Measurements from ENCODE around the gene CD82. TPM values are rescaled to one million over a fixed set of nuclear protein-coding genes. Genes with fewer than 3 reads are reported as not detected.

CD82 gene
- total and polyA plus RNA-seq, 2 of the 13 experiments (the other 11 are each of a cell fraction or from before 2014, with no cell fraction given) = 0.05 TPM; not detected in 1

DNA sequence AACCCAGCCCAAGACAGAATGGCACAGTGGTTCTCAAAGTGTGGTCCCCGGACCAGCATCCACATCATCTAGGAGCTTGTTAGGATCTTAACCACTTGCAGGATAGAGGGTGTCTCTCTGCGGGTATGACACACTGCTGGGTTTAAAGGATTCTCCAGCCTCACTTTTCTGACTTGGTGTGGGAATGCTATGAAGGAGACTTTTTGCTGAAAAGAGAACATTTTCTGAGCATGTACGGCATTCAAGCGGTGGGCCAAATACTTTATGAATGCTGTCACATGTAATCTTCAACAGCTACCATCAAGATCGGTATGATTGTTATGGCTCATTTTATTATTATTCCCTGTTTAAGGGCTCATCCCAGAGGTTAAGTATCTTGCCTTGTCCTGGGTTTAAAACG lies 1.8 kb upstream of the CD82 start:
- CTCF ChIA-PET (ENCODE audit: low intra/inter-chr PET ratio, low total read pairs) = no interaction called here
- no peak overlapping the region for H3K4me2 ChIP-seq (ENCODE audit: low read depth, low read length)
- DNase-seq (ENCODE audit: low spot score) (no peak), FAIRE-seq (no peak), ATAC-seq (no peak)
- TF ChIP-seq, protein P1, sequence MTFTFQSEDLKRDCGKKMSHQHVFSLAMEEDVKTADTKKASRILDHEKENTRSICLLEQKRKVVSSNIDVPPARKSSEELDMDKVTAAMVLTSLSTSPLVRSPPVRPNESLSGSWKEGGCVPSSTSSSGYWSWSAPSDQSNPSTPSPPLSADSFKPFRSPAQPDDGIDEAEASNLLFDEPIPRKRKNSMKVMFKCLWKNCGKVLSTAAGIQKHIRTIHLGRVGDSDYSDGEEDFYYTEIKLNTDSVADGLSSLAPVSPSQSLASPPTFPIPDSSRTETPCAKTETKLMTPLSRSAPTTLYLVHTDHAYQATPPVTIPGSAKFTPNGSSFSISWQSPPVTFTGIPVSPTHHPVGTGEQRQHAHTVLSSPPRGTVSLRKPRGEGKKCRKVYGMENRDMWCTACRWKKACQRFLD (CRISPR knock-in tag; IDR thresholded peaks at IDR 0.05; ENCODE audit: borderline replicate concordance) = no peak
- TF ChIP-seq ZBTB3 (CRISPR knock-in tag; IDR thresholded peaks at IDR 0.05; ENCODE audit: borderline replicate concordance, low read depth) (no peak), NKX3-1 (CRISPR knock-in tag; IDR thresholded peaks at IDR 0.05) (no peak), ZNF124 (CRISPR knock-in tag; IDR thresholded peaks at IDR 0.05) (no peak), FIP1L1 (IDR thresholded peaks at IDR 0.05; ENCODE audit: borderline replicate concordance, insufficient read depth, low read depth, low read length) (no peak), ISX (CRISPR knock-in tag; conservative IDR thresholded peaks at IDR 0.05) (no peak), ZNF550 (CRISPR knock-in tag; IDR thresholded peaks at IDR 0.05; ENCODE audit: borderline replicate concordance) (no peak), ZSCAN29 (CRISPR knock-in tag; conservative IDR thresholded peaks at IDR 0.05) (no peak), ZNF17 (CRISPR knock-in tag; IDR thresholded peaks at IDR 0.05) (no peak), ARHGAP35 (CRISPR knock-in tag; IDR thresholded peaks at IDR 0.05; ENCODE audit: borderline replicate concordance) (no peak), ZNF644 (CRISPR knock-in tag; IDR thresholded peaks at IDR 0.05; ENCODE audit: low read depth) (no peak), ASH2L (IDR thresholded peaks at IDR 0.05; ENCODE audit: insufficient read length, low read depth, low read length) (no peak)
- intact Hi-C loops (cut with micrococcal nuclease; ENCODE audit: unreplicated experiment) = no loop called here
- H3K9me3 ChIP-seq (ENCODE audit: low read length) = no peaks in the 10 kb centered on the region
- 89% methylated on average over 6 of the region's 6 CpGs for WGBS (ENCODE audit: low lambda C conversion rate)
- no TSS peak for BruUV-seq (replicated peaks)
- peaks cover 8% of the 10 kb centered on the region for H3K4me1 ChIP-seq (ENCODE audit: insufficient read depth, low read length)
- H2AFZ ChIP-seq (ENCODE audit: low read length) = no peak overlapping the region
- POLR2A ChIA-PET = no interaction called here
- no peak overlapping the region for H3K4me3 ChIP-seq (replicated peaks in 1 of 3; ENCODE audit: insufficient read depth in 1 of 3, low read depth in 2 of 3, low read length in 3 of 3)
- in situ Hi-C loops (cut with HindIII; ENCODE audit: extremely low pct_ligation_motif_present, low pct_unique_long_range_greater_than_20kb) = loop anchor here (10.0 kb wide), 1 partner anchor 51 kb away; no protein-coding TSS in a partner anchor
- no peak overlapping the region for H3K27ac ChIP-seq (ENCODE audit: extremely low read length, insufficient read depth, low read length)
- peaks cover 0 to 15% of the 10 kb centered on the region in 2 experiments; a peak in 3 of 5 replicates for H3K27me3 ChIP-seq (ENCODE audit: control insufficient read depth in 1 of 2, insufficient read depth in 2 of 2, low read length in 2 of 2)
- H3K9ac ChIP-seq (ENCODE audit: insufficient read depth, low read depth, low read length) = no peak overlapping the region
- H3K36me3 ChIP-seq (replicated peaks in 1 of 2; ENCODE audit: control insufficient read depth in 1 of 2, insufficient read depth in 2 of 2, low read length in 2 of 2) = no peaks in the 10 kb centered on the region
- H3K79me2 ChIP-seq (ENCODE audit: insufficient read depth, low read length) = no peaks in the 10 kb centered on the region
- no peaks in the 10 kb centered on the region for H4K20me1 ChIP-seq (ENCODE audit: insufficient read depth, low read length)
